ENCODE measurements around the gene SLC16A12.

- TF ChIP-seq REST (IDR thresholded peaks at IDR 0.05; ENCODE audit: insufficient read depth in 1 of 2, low read depth in 2 of 2, low read length in 2 of 2): no peak
- no peak for TF ChIP-seq SIN3A (IDR thresholded peaks at IDR 0.05; ENCODE audit: borderline replicate concordance, insufficient read depth, low read length)
- TF ChIP-seq TAF1 (IDR thresholded peaks at IDR 0.05; ENCODE audit: borderline replicate concordance, insufficient read depth, low read length): no peak
Measured at GRCh38 chr10:89552213-89552612, 16.8 kb upstream of the SLC16A12 start.

Measured in PFSK-1 (cell line).